GM12892 (cell line): ENCODE results near the gene PRKRA.

Experiments
- POLR2A ChIP-seq: IDR thresholded peaks from 2 replicates; pipeline ENCODE4 v1.6.1; 2011; ENCODE audit warnings: low read depth, low read length, control low read depth
- POLR2AphosphoS5 ChIP-seq: IDR thresholded peaks from 2 replicates; pipeline ENCODE4 v1.6.1; 2011; ENCODE audit warnings: low read depth, low read length, control low read depth
- TAF1 ChIP-seq: IDR thresholded peaks from 2 replicates; pipeline ENCODE4 v1.6.1; 2011; ENCODE audit warnings: low read depth, mild to moderate bottlenecking, control low read depth, low read length, borderline replicate concordance

DNA sequence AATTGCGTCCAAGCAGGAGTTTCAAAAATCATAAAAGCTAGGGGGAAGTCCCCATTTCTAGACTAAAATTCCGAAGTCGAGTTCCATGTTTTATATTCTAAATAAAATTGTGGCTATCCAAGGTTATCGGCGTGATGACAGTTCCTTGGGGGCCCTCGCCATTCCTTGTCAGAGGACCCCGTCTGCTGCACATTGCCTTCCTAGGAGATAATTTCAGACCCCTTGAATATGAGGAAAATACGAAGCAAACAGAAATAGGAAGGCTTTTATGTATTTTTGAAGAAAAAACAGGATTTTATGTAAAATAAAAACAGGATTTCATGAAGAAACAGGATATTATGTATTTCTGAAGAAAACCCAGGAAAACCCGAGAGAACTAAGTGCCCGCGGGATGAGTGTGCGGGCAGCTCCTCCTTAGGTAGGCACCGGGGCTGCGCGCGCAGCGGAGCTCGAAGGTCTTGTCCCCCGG is 28.8 kb upstream of the PRKRA start:
- TF ChIP-seq TAF1: no peak
- TF ChIP-seq POLR2A: no peak
- no peak for TF ChIP-seq POLR2AphosphoS5
